ENCODE results near the gene AKIRIN1.
A peak's percentile ranks its signal among the peaks of the same experiment; 100 is the strongest.

The AKIRIN1 gene, protein sequence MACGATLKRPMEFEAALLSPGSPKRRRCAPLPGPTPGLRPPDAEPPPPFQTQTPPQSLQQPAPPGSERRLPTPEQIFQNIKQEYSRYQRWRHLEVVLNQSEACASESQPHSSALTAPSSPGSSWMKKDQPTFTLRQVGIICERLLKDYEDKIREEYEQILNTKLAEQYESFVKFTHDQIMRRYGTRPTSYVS

DNA sequence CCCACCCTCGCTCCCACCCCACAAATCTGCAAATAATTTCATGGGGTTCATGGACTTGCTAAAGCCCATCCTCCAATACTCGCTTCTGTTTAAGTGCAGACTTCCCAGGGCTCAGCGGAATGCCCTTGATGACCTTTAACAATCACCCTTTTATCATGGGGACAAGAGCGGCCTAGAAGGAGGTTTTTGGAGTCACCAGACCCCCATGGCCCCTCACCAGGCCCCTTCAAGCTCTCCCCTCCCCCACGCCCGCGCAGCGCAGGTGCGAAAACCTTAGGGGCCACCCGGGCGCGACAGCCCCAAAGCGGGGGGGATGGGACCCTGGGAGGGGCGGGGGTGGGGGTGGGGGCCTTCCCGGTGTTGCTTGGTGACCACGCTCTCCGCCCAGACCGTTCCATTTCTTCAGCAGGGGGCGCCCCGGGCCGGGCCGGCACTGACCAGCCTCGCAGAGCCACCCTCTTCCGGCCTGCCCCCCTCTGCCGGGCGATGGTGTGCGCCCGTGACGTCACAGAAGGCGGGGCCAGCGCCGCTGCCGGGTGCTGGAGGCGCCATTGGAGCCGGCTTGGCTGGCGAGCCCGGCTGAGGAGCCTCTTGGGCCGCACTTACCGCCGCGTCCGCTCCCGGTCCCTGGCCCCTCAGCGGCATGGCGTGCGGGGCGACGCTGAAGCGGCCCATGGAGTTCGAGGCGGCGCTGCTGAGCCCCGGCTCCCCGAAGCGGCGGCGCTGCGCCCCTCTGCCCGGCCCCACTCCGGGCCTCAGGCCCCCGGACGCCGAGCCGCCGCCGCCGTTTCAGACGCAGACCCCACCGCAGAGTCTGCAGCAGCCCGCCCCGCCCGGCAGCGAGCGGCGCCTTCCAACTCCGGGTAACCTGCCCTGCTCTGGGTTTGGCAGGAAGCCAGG, at the start of gene AKIRIN1:
Gene AKIRIN1, plus strand, starts transcription at position 539 of the 900 bp plus-strand sequence. Its CDS starts 105 bp downstream, at position 644.
- Histone ChIP-seq H3K36me3 (peaks cover 13% of the 10 kb centered on the region), H3K27me3 (no peaks in the 10 kb centered on the region), H3K4me1 (ENCODE audit: control insufficient read depth in 1 of 2, insufficient read depth in 1 of 2, low read depth in 1 of 2, low read length in 1 of 2) (peaks cover 17 to 22% of the 10 kb centered on the region in 2 experiments), H3K9me3 (no peaks in the 10 kb centered on the region), H3K27ac (peak within 1 kb of the TSS; percentile 96), H3K4me3 (ENCODE audit: low read depth in 1 of 2, low read length in 1 of 2) (peak within 1 kb of the TSS; percentile 81 to 91)
- TF ChIP-seq, protein P1, sequence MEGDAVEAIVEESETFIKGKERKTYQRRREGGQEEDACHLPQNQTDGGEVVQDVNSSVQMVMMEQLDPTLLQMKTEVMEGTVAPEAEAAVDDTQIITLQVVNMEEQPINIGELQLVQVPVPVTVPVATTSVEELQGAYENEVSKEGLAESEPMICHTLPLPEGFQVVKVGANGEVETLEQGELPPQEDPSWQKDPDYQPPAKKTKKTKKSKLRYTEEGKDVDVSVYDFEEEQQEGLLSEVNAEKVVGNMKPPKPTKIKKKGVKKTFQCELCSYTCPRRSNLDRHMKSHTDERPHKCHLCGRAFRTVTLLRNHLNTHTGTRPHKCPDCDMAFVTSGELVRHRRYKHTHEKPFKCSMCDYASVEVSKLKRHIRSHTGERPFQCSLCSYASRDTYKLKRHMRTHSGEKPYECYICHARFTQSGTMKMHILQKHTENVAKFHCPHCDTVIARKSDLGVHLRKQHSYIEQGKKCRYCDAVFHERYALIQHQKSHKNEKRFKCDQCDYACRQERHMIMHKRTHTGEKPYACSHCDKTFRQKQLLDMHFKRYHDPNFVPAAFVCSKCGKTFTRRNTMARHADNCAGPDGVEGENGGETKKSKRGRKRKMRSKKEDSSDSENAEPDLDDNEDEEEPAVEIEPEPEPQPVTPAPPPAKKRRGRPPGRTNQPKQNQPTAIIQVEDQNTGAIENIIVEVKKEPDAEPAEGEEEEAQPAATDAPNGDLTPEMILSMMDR (IDR thresholded peaks at IDR 0.05), result peak; percentile 60

DNA sequence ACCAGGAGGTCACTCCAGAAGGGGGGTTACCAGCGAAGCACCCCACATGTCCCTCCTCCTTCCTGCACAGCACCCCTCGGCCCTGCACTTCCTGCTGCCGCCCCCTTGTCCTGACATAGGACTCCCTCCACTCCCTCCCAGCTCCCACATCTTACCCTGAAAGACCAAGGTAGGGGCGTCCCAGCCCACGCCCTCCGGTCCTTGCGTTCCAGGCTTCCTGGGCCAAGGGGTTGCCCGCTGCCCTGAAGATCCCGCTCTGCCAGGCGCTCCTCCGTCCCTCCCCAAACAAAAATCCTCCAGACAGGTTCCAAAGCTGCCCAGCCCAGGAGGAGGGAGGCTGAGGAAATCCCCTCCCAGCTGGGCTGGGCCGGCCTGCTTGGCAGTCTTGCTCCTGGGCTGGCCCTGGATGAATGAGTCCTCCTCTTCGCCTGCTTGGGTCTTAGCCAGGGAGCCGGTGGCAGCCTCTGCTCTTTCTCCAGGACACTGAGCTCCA, 49.5 kb upstream of the AKIRIN1 start, which contains the start of gene RHBDL2:
Gene RHBDL2, minus strand, starts transcription at position 304 of the 493 bp plus-strand sequence. CDS start 22,618 bp downstream, outside the sequence.
- Histone ChIP-seq H3K27ac (no peak within 1 kb of the TSS), H3K27me3 (no peaks in the 10 kb centered on the region), H3K9me3 (no peaks in the 10 kb centered on the region), H3K4me1 (ENCODE audit: control insufficient read depth in 1 of 2, insufficient read depth in 1 of 2, low read depth in 1 of 2, low read length in 1 of 2) (no peaks in the 10 kb centered on the region), H3K4me3 (ENCODE audit: low read depth in 1 of 2, low read length in 1 of 2) (no peak within 1 kb of the TSS), H3K36me3 (no peaks in the 10 kb centered on the region)
- TF ChIP-seq, protein P1 (IDR thresholded peaks at IDR 0.05), result no peak

DNA sequence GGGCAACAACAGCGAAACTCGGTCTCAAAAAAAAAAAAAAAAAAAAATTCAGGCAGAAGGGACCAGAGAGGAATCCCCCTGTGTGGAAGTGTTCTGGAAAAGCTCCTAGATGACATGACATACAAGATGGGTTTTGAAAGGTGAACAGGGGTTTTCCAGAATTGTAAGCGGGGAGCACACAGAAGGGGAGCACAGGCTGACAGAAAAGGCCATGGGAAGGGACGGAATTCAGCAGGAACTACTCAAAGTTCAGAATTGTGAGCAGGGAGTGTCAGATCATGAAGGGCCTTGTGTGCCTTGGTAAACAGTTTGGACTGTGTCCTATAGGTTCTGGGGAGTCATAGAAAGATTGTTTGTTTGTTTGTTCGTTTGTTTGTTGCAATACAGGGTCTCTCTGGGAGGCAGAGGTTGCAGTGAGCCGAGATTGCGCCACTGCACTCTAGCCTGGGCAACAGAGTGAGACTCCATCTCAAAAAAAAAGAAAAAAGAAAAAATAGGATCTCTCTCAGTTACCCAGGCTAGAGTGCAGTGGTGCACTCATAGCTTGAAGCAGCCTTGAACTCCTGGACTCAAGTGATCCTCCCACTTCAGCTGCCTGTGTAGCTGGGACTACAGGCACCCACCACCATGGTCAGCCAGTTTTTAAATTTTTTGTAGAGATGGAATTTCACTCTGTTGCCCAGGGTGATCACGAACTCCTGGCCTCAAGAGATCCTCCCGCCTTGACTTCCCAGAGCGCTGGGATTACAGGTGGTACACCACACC, 48.2 kb upstream of the AKIRIN1 start:
- no peak overlapping the region for H3K4me3 ChIP-seq (ENCODE audit: low read depth in 1 of 2, low read length in 1 of 2)
- no peaks in the 10 kb centered on the region for H3K9me3 ChIP-seq
- no peaks in the 10 kb centered on the region for H3K36me3 ChIP-seq
- TF ChIP-seq, protein P1 (IDR thresholded peaks at IDR 0.05), result no peak
- no peaks in the 10 kb centered on the region for H3K27me3 ChIP-seq
- H3K4me1 ChIP-seq (ENCODE audit: control insufficient read depth in 1 of 2, insufficient read depth in 1 of 2, low read depth in 1 of 2, low read length in 1 of 2), result no peaks in the 10 kb centered on the region
- H3K27ac ChIP-seq, result no peak overlapping the region

DNA sequence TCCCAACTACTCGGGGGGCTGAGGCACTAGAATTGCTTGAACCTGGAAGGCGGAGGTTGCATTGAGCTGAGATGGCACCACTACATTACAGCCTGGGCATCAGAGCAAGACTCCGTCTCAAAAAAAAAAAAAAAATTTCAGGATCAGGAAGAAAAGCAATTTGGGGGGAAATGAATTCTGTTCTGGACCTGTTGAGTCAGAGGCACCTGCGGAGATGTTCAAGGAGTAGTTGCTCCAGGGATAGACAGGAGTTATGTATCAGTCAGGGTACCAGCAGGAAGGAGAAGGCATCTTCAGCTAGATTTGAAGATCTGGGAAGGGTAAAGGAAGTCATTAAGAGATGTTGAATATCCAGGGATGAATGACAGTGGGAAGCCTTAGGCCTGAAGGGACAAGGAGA, 46.5 kb upstream of the AKIRIN1 start:
- H3K4me1 ChIP-seq (ENCODE audit: control insufficient read depth in 1 of 2, insufficient read depth in 1 of 2, low read depth in 1 of 2, low read length in 1 of 2), result no peaks in the 10 kb centered on the region
- H3K9me3 ChIP-seq, result no peaks in the 10 kb centered on the region
- TF ChIP-seq, protein P1 (IDR thresholded peaks at IDR 0.05), result no peak
- no peaks in the 10 kb centered on the region for H3K27me3 ChIP-seq
- H3K27ac ChIP-seq, result no peak overlapping the region
- H3K36me3 ChIP-seq, result no peaks in the 10 kb centered on the region
- no peak overlapping the region for H3K4me3 ChIP-seq (ENCODE audit: low read depth in 1 of 2, low read length in 1 of 2)

GRCh38 chr1:38950553-38950952, 40.5 kb upstream of the AKIRIN1 start:
- Histone ChIP-seq H3K9me3 (no peaks in the 10 kb centered on the region), H3K4me1 (ENCODE audit: control insufficient read depth in 1 of 2, insufficient read depth in 1 of 2, low read depth in 1 of 2, low read length in 1 of 2) (no peaks in the 10 kb centered on the region), H3K27ac (no peak overlapping the region), H3K4me3 (ENCODE audit: low read depth in 1 of 2, low read length in 1 of 2) (no peak overlapping the region), H3K36me3 (no peaks in the 10 kb centered on the region), H3K27me3 (peaks cover 9% of the 10 kb centered on the region)
- TF ChIP-seq, protein P1 (IDR thresholded peaks at IDR 0.05), result no peak

All from neutrophil (primary cell).